Embryonic facial prominence (tissue), 1 donor: ENCODE measurements around the gene IL1A.
"Not testable (repeated sequence)": the region's sequence is repeated elsewhere in the genome, so short reads cannot be mapped to it uniquely, and the experiment has no call there.

Experiments used
- DNase-seq: peaks from one replicate; pipeline ENCODE4 v3.0.0-alpha.2; 2016; ENCODE audit errors: extremely low spot score

IL1A gene

DNA sequence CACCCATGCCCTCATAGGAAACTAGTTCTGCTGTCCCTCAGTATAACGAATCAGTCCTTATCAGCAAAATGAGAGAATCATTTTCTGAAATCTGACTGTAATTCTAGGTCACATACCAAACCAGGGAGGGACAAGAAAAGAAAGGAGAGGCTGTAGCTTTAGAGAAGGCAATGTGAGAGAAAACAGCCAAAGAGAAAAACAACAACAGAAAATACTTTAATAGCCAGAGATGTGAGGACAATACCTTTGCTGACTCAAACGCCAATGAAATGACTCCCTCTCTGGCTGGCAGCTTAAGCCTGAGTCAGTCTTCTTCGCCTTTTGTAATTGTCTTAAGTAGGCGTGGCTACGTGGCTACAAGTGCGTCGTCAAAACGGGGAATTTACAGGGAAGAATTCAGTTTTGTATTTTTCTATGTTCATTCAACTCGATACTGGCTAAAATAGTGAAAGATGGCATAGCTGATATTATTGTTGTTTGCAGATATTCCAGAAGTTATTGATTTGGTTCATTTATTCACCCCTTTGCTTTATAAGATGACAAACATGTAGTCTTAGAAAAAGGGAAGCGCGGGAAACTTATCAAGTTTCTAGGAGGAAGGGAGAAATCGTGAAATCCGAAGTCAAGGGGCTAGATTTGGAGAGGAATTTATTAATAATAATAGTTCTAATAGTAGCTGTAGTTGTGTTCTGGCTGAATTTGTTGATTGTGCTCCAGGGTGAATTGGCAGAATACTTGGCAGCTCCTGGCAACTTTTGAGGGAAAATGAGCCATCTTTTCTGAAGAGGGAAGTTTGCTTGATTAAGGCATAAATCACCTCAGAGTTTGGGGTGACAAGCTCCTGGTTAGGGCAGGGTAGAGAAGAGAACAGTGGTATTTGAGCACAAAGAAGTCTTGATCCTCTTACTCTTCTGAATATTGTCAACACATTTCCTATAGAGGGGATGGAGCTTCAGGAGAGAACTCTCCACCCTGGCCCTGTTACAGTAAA, at the start of gene IL1A:
TSS of gene IL1A (minus strand) at position 295 of the 991 bp plus-strand sequence. CDS start 723 bp downstream, outside the sequence.
- no peak for DNase-seq

- no peak for DNase-seq
Measured at GRCh38 chr2:112833976-112834375, 49.7 kb upstream of the IL1A start.

GRCh38 chr2:112833639-112833931, 49.3 kb upstream of the IL1A start:
- DNase-seq, result not testable (repeated sequence)

DNA sequence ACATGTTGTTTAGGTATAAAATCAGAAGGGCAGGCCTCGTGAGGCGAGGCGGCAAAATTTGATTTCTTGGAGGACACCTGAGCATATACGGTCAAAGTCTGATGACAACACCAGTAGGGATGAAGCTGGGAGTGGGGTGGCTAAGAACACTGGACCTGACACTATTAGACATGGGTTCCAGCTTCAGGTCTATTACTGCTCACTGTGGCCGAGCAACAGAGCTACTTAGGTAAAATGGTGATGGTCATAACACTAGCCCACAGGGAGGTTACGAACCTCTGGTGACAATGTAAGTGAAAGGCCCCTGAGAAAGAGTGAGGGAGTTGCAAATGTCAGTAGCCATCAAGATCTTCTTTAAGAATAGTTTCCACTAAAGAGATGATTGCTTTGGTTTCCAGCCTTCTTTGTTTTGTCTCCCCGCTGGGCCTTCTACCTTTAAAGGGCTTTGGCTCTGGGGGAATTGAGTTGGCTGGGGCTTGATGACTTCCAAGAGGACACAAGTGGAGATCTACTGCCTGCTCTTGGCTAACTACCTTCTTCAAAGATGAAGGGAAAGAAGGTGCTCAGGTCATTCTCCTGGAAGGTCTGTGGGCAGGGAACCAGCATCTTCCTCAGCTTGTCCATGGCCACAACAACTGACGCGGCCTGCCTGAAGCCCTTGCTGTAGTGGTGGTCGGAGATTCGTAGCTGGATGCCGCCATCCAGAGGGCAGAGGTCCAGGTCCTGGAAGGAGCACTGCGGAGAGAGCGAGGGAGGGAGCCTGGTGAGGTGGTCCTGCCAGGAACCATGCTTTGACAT, 48.7 kb upstream of the IL1A start:
- DNase-seq, result no peak

GRCh38 chr2:112831946-112832840, 47.9 kb upstream of the IL1A start:
- DNase-seq, result no peak

DNA sequence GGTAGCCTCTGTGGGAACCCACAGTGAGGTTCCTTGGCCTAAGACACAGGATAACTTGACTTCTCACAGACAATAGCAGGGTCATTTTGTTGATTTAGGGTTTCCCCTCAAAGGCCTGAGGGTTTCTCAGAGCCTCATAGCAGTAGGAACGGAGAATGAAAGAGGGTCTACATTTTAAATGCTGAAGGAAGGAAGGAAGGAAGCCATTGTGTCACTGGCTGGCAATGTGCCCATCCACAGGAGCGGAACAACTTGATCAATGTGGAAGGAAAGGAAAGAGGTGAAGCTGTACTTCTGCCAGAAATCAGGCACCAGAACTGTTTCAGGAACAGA, 47.2 kb upstream of the IL1A start:
- no peak for DNase-seq

- no peak for DNase-seq
Measured at GRCh38 chr2:112830682-112831512, 46.6 kb upstream of the IL1A start.

DNA sequence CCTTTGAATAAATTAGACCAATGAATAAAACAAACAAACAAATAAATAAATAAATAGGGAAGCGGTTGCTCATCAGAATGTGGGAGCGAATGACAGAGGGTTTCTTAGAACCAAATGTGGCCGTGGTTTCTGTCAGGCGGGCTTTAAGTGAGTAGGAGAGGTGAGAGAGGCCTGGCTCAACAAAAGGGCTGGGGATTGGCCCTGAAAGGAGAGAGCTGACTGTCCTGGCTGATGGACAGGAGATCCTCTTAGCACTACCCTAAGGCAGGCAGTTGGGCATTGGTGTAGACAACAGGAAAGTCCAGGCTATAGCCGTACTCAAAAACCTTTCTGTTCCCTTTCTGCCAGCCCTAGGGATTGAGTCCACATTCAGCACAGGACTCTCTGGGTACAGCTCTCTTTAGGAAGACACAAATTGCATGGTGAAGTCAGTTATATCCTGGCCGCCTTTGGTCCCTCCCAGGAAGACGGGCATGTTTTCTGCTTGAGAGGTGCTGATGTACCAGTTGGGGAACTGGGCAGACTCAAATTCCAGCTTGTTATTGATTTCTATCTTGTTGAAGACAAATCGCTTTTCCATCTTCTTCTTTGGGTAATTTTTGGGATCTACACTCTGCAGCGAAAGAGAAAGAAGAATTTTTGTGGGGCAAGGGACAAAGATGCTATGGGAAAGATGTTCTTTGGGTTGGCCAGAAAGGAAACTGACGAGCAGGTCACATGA, 45.8 kb upstream of the IL1A start:
- DNase-seq, result no peak

GRCh38 chr2:112829101-112829960, 45.0 kb upstream of the IL1A start:
- no peak for DNase-seq

DNA sequence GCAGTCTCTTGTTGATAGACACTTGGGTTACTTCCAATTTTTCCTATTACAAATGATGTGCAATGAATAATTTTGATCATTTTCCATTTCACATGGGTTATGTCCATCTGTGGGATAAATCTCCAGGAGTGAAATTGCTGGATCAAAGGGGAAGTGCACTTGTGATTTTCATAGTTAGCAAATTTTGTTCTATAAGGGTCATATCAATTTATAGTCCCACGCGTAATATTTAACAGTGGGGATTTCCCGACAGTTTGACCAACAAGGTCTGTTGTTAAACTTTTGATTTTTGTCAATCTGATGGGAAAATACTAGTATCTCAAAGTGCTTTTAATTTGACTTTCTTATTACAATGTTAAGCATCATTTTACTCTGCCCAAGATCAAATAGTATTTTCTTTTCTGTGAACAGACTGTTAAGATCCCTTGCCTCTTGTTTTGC, 44.0 kb upstream of the IL1A start:
- no peak for DNase-seq

DNA sequence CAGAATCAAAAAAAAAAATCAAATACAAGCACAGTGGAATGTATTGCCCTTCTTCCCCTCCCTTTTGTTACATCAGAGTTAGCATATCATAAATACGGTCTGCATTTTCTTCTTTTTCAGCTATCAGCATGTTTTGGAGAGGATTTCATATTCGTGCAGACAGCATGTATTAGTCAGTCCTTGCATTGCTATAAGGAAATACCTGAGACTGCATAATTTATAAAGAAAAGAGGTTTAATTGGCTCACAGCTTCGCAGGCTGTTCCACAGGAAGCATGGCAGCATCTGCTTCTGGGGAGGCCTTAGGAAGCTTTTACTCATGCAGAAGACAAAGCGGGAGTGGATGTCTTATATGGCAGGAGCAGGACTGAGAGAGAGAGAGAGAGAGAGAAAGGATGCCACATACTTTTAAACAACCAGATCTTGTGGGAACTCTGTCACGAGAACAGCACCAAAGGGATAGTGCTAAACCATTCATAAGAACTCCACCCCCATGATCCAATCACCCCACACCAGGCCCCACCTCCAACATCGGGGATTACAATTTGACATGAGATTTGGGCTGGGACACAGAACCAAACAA, 43.4 kb upstream of the IL1A start:
- DNase-seq, result no peak

DNA sequence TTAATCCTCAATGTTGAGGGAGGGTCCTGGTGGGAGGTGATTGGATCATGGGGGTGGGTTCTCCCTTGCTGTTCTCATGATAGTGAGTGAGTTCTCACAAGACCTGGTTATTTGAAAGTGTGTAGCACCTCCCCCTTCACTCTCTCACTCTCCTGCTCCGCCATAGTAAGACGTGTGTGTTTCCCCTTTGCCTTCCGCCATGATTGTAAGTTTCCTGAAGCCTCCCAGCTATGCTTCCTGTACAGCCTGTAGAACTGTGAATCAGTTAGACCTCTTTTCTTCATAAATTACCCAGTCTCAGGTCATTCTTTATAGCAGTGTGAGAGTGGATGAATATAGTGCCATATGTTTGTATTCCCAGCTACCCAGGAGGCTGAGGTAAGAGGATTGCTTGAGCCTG, 42.7 kb upstream of the IL1A start:
- no peak for DNase-seq

- DNase-seq, result no peak
Measured at GRCh38 chr2:112825706-112826105, 41.4 kb upstream of the IL1A start.

DNA sequence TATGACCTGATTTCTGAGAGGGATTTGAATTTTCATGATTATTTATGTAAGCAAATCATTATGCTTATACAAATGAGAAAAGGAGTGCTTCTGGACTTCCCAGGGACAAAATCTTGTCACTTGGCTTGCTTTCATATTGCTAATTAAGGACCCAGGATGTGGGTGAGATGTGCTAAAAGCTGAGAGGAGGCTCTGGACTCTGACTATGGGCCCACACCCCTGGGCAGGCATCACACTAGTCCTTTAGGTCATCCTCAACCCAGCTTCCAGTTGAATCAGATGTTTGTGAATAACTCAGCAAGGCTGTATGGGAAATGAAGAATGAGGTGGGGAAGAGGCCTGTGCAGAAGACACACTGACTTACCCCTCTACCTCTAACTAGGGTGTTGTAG, 40.4 kb upstream of the IL1A start:
- DNase-seq, result no peak

- no peak for DNase-seq
Measured at GRCh38 chr2:112821682-112822081, 37.4 kb upstream of the IL1A start.

- no peak for DNase-seq
Measured at GRCh38 chr2:112821142-112821541, 36.8 kb upstream of the IL1A start.

DNA sequence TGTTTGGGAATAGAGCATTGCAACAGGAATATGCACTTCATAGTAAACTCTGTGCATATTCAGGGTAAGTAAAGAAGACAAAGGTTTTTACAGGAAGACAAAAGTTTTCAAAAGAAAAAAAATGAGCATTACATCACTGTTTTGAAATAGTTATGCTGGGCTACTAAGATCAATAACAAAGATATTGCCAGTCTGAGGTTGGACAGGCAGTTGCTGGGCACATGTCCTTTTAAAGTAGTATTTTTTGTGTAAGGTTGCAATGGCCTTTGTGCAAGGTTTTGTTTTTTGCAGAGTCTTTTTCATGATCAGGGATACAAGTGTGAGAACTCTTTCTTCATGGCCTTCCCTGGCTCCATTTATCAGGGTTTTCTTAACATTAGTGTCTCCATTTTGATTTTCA, 36.0 kb upstream of the IL1A start:
- no peak for DNase-seq

DNA sequence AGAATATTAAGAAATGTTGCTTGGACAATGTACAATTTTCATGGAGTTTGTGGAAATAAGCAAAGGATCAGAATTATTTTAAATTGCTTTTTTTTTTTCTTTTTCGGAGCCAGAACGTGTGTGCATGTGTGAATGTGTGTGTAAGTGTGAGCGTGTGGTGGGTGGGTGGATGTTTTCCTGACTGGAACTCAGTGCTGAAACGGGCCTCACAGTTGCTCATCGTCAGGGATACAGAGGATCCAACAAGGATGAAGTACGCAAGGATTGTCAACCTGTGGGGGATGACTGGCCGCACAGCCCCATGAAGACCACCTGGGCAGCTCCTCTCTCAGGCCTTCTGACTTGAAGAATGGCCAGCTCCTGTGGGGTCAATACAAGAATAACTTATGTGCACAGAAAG, 34.8 kb upstream of the IL1A start:
- DNase-seq, result no peak
